ENCODE results near the gene SDC1. TPM values are rescaled to one million over a fixed set of nuclear protein-coding genes. Genes with fewer than 3 reads are reported as not detected.
"Not testable (repeated sequence)": the region's sequence is repeated elsewhere in the genome, so short reads cannot be mapped to it uniquely, and the experiment has no call there.

Gene SDC1
- total RNA-seq, 6 experiments from 2014 or later: 92.1 to 141 (median 133) TPM

DNA sequence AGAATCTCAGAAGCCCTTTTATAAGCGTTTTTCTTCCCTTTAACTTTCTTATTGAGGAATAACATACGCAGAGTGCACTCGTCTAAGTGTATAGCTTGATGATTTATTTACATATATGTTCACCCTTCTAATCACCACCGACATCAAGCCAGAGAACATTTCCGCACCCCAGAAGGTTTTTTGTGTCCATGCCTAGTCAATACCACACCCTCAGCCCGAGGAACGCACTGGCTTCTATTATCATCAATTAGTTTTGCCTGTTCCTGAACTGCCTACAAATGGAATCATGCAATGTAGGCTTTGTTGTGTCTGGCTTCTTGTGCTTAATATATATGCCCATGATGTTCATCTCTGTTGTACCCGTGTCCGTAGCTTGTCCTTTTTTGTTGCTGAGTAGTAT is 27.7 kb downstream of the SDC1 start:
- H3K4me3 Mint-ChIP-seq: no peak overlapping the region
- H3K27ac Mint-ChIP-seq: no peak overlapping the region
- H3K36me3 Mint-ChIP-seq (ENCODE audit: low read depth): peaks cover 14% of the 10 kb centered on the region; the same call in 1 of the 2 replicates
- TF ChIP-seq, protein P1, sequence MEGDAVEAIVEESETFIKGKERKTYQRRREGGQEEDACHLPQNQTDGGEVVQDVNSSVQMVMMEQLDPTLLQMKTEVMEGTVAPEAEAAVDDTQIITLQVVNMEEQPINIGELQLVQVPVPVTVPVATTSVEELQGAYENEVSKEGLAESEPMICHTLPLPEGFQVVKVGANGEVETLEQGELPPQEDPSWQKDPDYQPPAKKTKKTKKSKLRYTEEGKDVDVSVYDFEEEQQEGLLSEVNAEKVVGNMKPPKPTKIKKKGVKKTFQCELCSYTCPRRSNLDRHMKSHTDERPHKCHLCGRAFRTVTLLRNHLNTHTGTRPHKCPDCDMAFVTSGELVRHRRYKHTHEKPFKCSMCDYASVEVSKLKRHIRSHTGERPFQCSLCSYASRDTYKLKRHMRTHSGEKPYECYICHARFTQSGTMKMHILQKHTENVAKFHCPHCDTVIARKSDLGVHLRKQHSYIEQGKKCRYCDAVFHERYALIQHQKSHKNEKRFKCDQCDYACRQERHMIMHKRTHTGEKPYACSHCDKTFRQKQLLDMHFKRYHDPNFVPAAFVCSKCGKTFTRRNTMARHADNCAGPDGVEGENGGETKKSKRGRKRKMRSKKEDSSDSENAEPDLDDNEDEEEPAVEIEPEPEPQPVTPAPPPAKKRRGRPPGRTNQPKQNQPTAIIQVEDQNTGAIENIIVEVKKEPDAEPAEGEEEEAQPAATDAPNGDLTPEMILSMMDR (IDR thresholded peaks at IDR 0.05): no peak
- H3K27me3 Mint-ChIP-seq (ENCODE audit: insufficient read depth): peaks cover 2% of the 10 kb centered on the region; the same call in 1 of the 2 replicates
- DNase-seq: no peak
- no peaks in the 10 kb centered on the region for H3K9me3 Mint-ChIP-seq
- no peaks in the 10 kb centered on the region for H3K4me1 Mint-ChIP-seq (ENCODE audit: low read depth)

DNA sequence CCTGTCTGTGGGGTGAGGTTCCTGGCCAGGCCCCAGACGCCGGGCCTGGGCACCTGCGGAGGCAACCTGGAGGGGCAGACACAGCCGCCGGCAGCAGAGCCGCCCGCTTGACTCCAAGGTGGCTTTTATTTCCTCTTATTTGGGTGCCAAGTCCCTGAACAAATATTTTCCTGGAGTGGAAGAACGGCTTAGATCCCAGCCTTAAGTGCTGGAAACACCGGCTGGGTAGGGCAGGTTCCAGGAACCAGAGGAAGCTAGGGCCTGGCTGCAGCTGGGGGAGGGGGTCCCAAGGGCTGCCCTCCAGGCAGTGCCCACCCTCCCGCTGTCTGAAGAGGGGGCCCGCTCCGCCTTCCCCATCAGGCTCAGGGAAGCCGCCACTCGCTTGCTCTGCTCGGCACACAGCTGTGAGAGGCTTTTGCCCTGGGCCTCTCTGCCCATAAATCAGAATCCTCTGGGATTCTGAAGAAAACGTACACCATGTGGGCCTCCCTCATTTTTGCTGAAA is 28.2 kb downstream of the SDC1 start:
- no peak overlapping the region for H3K27ac Mint-ChIP-seq
- H3K27me3 Mint-ChIP-seq (ENCODE audit: insufficient read depth): peaks cover 2% of the 10 kb centered on the region; the same call in 1 of the 2 replicates
- no peak for DNase-seq
- H3K36me3 Mint-ChIP-seq (ENCODE audit: low read depth): peaks cover 11% of the 10 kb centered on the region; the same call in 1 of the 2 replicates
- no peak overlapping the region for H3K4me3 Mint-ChIP-seq
- H3K4me1 Mint-ChIP-seq (ENCODE audit: low read depth): no peaks in the 10 kb centered on the region
- H3K9me3 Mint-ChIP-seq: no peaks in the 10 kb centered on the region
- TF ChIP-seq, protein P1 (IDR thresholded peaks at IDR 0.05): no peak

DNA sequence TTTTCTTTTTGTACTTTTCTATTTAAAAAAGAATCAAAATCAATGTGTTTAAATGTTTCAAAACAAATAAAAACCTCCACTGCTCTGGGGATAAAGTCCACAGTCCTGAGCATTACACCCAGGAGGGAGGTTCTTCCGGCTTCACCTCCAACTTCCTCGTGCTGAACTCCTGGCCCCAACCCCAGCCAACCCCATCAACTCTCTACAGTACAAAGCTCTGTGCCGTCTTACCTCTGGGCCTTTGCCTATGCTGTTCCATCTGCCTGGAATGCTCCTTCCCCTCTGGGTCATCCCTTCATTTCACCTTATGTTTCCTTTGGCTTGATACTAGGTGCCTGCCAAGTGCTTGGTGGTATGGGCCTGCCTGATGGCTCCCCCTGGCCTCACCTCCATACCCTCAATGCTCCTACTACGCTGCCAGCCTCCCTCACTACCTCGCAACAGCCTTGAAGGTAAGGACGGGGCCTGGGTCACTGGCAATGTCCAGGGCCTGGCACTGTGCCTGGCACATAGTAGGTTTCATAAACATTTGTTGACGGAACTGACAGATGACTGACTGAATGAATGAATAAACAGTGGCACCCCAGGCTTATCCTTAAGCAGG is 28.8 kb downstream of the SDC1 start:
- no peak for DNase-seq
- TF ChIP-seq, protein P1 (IDR thresholded peaks at IDR 0.05): no peak
- H3K27me3 Mint-ChIP-seq (ENCODE audit: insufficient read depth): peaks cover 2% of the 10 kb centered on the region; the same call in 1 of the 2 replicates
- peaks cover 8% of the 10 kb centered on the region; the same call in 1 of the 2 replicates for H3K36me3 Mint-ChIP-seq (ENCODE audit: low read depth)
- no peak overlapping the region for H3K4me3 Mint-ChIP-seq
- no peaks in the 10 kb centered on the region for H3K4me1 Mint-ChIP-seq (ENCODE audit: low read depth)
- H3K9me3 Mint-ChIP-seq: no peaks in the 10 kb centered on the region
- H3K27ac Mint-ChIP-seq: no peak overlapping the region

DNA sequence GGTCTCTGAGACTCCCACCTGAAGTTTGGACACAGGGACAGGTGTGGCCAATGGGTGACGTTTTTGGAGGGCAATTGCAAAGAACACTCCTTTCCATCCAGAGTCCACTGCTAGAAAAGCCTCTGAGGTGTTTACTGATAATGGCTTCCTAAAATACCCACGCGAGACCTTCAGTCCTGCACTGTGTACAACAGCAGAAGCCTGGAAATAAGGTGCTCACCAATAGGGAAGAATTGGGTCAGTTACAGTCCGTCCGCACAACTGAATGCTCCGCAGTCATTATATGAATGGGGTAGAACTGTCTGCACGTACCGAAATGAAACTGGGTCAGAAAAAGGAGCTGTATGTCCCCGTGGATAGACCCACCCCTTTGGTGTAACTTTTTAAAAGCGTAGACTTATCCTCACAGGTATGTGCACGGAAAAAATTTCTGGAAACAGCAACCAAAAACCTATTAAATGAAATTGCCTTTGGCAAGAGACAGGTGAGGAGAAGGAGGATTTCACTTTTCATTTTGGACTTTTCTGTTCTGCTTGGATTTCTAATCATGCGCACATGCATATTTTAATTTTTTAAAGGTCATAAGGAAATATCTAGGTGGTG is 29.4 kb downstream of the SDC1 start:
- H3K4me1 Mint-ChIP-seq (ENCODE audit: low read depth): no peaks in the 10 kb centered on the region
- H3K36me3 Mint-ChIP-seq (ENCODE audit: low read depth): 0 out of 2 replicates have a peak, but pooled peaks cover 4% of the 10 kb centered on the region
- peaks cover 2% of the 10 kb centered on the region; the same call in 1 of the 2 replicates for H3K27me3 Mint-ChIP-seq (ENCODE audit: insufficient read depth)
- TF ChIP-seq, protein P1 (IDR thresholded peaks at IDR 0.05): no peak
- no peaks in the 10 kb centered on the region for H3K9me3 Mint-ChIP-seq
- DNase-seq: no peak
- H3K27ac Mint-ChIP-seq: no peak overlapping the region
- H3K4me3 Mint-ChIP-seq: no peak overlapping the region

DNA sequence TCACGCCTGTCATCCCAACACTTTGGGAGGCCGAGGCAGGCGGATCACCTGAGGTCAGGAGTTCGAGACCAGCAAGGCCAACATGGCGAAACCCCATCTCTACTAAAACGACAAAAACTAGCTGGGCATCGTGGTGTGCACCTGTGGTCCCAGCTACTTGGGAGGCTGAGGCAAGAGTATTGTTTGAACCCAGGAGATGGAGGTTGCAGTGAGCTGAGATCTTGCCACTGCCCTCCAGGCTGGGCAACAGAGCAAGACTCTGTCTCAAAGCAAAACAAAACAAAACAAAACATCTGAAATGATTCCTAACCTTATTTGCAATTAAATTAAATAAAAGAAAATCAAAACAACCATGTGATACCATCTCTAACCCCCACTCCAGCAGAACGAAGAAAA is 29.9 kb downstream of the SDC1 start:
- H3K36me3 Mint-ChIP-seq (ENCODE audit: low read depth); H3K4me1 Mint-ChIP-seq (ENCODE audit: low read depth): not testable (repeated sequence)

More for the DNA sequence above, 29.9 kb downstream of the SDC1 start:
- DNase-seq; H3K27me3 Mint-ChIP-seq (ENCODE audit: insufficient read depth); H3K9me3 Mint-ChIP-seq; H3K27ac Mint-ChIP-seq; H3K4me3 Mint-ChIP-seq: not testable (repeated sequence)
